DND-41 (cell line): ENCODE data around the gene SSH3.

Experiments
- ATAC-seq: fragments of 200-7000 bp; cut with Tn5 transposase; 3 replicates; pipeline ENCODE4 v1.9.1; 2021; ENCODE audit warnings: low read depth; ENCODE audit not compliant: insufficient read depth
- DNase-seq: peaks from one replicate; pipeline ENCODE4 v3.0.0-alpha.2; 2020
- H2AFZ ChIP-seq: 2 replicates; pipeline ENCODE4 v1.6.0; 2012; ENCODE audit warnings: low read depth, low read length
- H3K27ac ChIP-seq: 2 replicates; pipeline ENCODE4 v1.5.1; 2012; ENCODE audit warnings: low read length, inconsistent platforms
- H3K27me3 ChIP-seq: fragments of 200-600 bp; sonication (generic); 2 replicates; pipeline ENCODE4 v1.6.0; 2012; ENCODE audit warnings: low read length, mild to moderate bottlenecking, inconsistent platforms; ENCODE audit not compliant: insufficient read depth, poor library complexity
- H3K36me3 ChIP-seq: 2 replicates; pipeline ENCODE4 v1.5.1; 2012; ENCODE audit warnings: low read length, inconsistent platforms; ENCODE audit not compliant: insufficient read depth
- H3K4me1 ChIP-seq: 2 replicates; pipeline ENCODE4 v1.5.1; 2012; ENCODE audit warnings: mild to moderate bottlenecking, low read length; ENCODE audit not compliant: insufficient read depth
- H3K4me2 ChIP-seq: 2 replicates; pipeline ENCODE4 v1.6.0; 2012; ENCODE audit warnings: mild to moderate bottlenecking, moderate library complexity, low read length, inconsistent platforms; ENCODE audit not compliant: insufficient read depth
- H3K4me3 ChIP-seq, 2 experiments: fragments of 200-600 bp in 1 of 2; shearing (Covaris generic) in 1 of 2; 2 replicates each; pipeline ENCODE4 v1.5.1; 2012 to 2016; ENCODE audit warnings: inconsistent platforms in 2 of 2, low read length in 2 of 2, mild to moderate bottlenecking in 2 of 2, low read depth in 1 of 2, moderate library complexity in 1 of 2
- H3K79me2 ChIP-seq: 2 replicates; pipeline ENCODE4 v1.6.0; 2012; ENCODE audit warnings: low read length, inconsistent platforms; ENCODE audit not compliant: insufficient read depth
- H3K9ac ChIP-seq: 2 replicates; pipeline ENCODE4 v1.6.0; 2012; ENCODE audit warnings: low read depth, mild to moderate bottlenecking, inconsistent platforms, low read length, moderate library complexity
- H3K9me3 ChIP-seq: 2 replicates; pipeline ENCODE4 v1.5.1; 2012; ENCODE audit warnings: low read length, moderate library complexity, mild to moderate bottlenecking, inconsistent platforms; ENCODE audit not compliant: insufficient read depth, severe bottlenecking
- H4K20me1 ChIP-seq: 2 replicates; pipeline ENCODE4 v1.6.0; 2012; ENCODE audit warnings: low read length; ENCODE audit not compliant: insufficient read depth
- CTCF ChIP-seq: IDR thresholded peaks from 2 replicates; pipeline ENCODE4 v1.5.1; 2012; ENCODE audit warnings: borderline replicate concordance, low read length, moderate library complexity, mild to moderate bottlenecking; ENCODE audit not compliant: poor library complexity, severe bottlenecking; ENCODE audit errors: extremely low read depth
- EZH2 ChIP-seq: IDR thresholded peaks from 3 replicates; pipeline ENCODE4 v1.6.1; 2012; ENCODE audit warnings: borderline replicate concordance, low read depth, mild to moderate bottlenecking, moderate library complexity, low read length, inconsistent platforms; ENCODE audit not compliant: severe bottlenecking

The SSH3 gene

GRCh38 chr11:67285541-67286498 lies 17.5 kb upstream of the SSH3 start:
- peak overlapping the region; percentile 100 for H3K27ac ChIP-seq
- H3K36me3 ChIP-seq, result peaks cover 82% of the 10 kb centered on the region

GRCh38 chr11:67286621-67287333 lies 16.6 kb upstream of the SSH3 start:
- H4K20me1 ChIP-seq, result 0 out of 2 replicates have a peak, but pooled peaks cover 8% of the 10 kb centered on the region
- H3K4me3 ChIP-seq, result peak overlapping the region in 1 of 2 experiments; percentile 78; a peak in 1 of 4 replicates
- peak overlapping the region; percentile 75 for H3K4me2 ChIP-seq
- H3K27ac ChIP-seq, result peak overlapping the region; percentile 100
- TF ChIP-seq CTCF (peak; percentile 18), EZH2 (no peak)
- no peak overlapping the region for H2AFZ ChIP-seq
- peaks cover 82% of the 10 kb centered on the region for H3K36me3 ChIP-seq
- no peak for DNase-seq
- no peaks in the 10 kb centered on the region for H3K9me3 ChIP-seq
- ATAC-seq, result no peak
- peak overlapping the region; percentile 99 for H3K9ac ChIP-seq
- no peaks in the 10 kb centered on the region for H3K27me3 ChIP-seq
- H3K79me2 ChIP-seq, result peaks cover 54% of the 10 kb centered on the region
- H3K4me1 ChIP-seq, result peaks cover 71% of the 10 kb centered on the region

More at GRCh38 chr11:67285541-67286498, 17.5 kb upstream of the SSH3 start:
- Histone ChIP-seq H4K20me1 (0 out of 2 replicates have a peak, but pooled peaks cover 8% of the 10 kb centered on the region), H3K79me2 (peaks cover 53% of the 10 kb centered on the region), H3K4me3 (no peak overlapping the region), H3K9me3 (no peaks in the 10 kb centered on the region), H3K9ac (peak overlapping the region; percentile 99; the same call in 1 of the 2 replicates), H3K27me3 (no peaks in the 10 kb centered on the region), H3K4me1 (peaks cover 62% of the 10 kb centered on the region), H2AFZ (no peak overlapping the region), H3K4me2 (peak overlapping the region; percentile 75; the same call in 1 of the 2 replicates)
- ATAC-seq (no peak), DNase-seq (no peak)
- no peak for TF ChIP-seq EZH2
- no peak for TF ChIP-seq CTCF

- Histone ChIP-seq H3K36me3 (peaks cover 82% of the 10 kb centered on the region), H3K9ac (peak overlapping the region; percentile 99), H3K4me2 (peak overlapping the region; percentile 75), H3K4me1 (peaks cover 76% of the 10 kb centered on the region), H3K27me3 (no peaks in the 10 kb centered on the region), H3K9me3 (no peaks in the 10 kb centered on the region), H2AFZ (peak overlapping the region; percentile 46; the same call in 1 of the 2 replicates), H3K4me3 (peak overlapping the region; percentile 42 to 78; a peak in 3 of 4 replicates), H4K20me1 (0 out of 2 replicates have a peak, but pooled peaks cover 8% of the 10 kb centered on the region), H3K79me2 (peaks cover 56% of the 10 kb centered on the region), H3K27ac (peak overlapping the region; percentile 100)
- TF ChIP-seq EZH2 (no peak), CTCF (no peak)
- DNase-seq (peak; percentile 63), ATAC-seq (peak; percentile 27)
Measured at GRCh38 chr11:67287355-67288197, 15.8 kb upstream of the SSH3 start.
